Sigmoid colon (tissue), 4 donors: ENCODE measurements around the gene IQCF2.

ENCODE experiments used
- CTCF ChIP-seq, 4 experiments: fragments of 450-650 bp in 3 of 4; fragments of 200-600 bp in 1 of 4; IDR thresholded peaks; one replicate each; pipeline ENCODE4 v1.5.1; 2016 to 2019; ENCODE audit warnings: antibody characterized with exemption in 4 of 4, mild to moderate bottlenecking in 3 of 4, moderate library complexity in 2 of 4
- POLR2AphosphoS5 ChIP-seq, 4 donors: sonication (generic); formaldehyde crosslinking; IDR thresholded peaks; one replicate each; pipeline ENCODE4 v1.6.1; 2017; ENCODE audit warnings: antibody characterized with exemption in 4 of 4

- TF ChIP-seq CTCF (IDR thresholded peaks at IDR 0.05) (no peak), POLR2AphosphoS5 (IDR thresholded peaks at IDR 0.05) (no peak)
These were observed 13.5 kb downstream of the IQCF2 start for GRCh38 chr3:51874889-51875288.
